8988T (cell line): ENCODE data around the gene ZFHX3.

ENCODE experiments used
- DNase-seq: peaks from one replicate; pipeline ENCODE4 v3.0.0; 2011

Gene ZFHX3

GRCh38 chr16:72946474-72947194, 101.3 kb downstream of the ZFHX3 start:
- no peak for DNase-seq

GRCh38 chr16:72946063-72946462, 101.9 kb downstream of the ZFHX3 start:
- DNase-seq, result no peak

GRCh38 chr16:72945611-72946010, 102.3 kb downstream of the ZFHX3 start:
- no peak for DNase-seq

DNA sequence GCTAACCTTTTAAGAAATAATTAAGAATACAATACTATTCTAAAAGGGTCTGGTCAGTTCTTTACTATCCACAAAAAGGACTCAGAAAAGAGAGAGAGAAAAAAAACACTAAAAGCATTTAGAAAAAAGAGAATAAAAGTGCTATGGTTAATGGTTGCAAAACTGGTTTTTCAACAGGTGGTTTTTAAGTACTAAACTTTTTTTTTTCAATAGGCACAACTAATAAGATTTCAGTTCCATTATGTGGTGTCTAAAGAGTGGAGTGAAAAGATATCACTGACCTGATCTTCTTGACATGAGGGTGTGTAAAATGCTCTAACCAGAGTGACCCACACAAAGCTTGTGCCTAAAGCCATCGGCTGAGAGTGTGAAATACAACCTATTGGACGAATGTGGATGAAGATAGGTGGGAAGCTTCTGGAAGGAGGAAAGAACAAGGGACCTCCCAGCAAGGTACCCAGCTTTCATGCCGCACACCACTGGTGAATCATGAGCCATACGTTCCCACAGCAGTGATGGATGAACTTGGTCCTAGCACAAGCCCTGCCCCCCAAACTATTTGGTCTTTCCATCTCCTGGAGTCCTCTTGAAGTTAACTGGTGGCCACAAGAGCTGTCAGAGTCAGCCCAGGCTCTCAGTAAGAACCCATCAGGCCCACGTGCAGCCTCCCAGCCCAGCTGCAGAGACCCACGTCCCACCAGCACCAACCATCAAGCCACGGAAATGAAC, 103.0 kb downstream of the ZFHX3 start:
- DNase-seq, result no peak

DNA sequence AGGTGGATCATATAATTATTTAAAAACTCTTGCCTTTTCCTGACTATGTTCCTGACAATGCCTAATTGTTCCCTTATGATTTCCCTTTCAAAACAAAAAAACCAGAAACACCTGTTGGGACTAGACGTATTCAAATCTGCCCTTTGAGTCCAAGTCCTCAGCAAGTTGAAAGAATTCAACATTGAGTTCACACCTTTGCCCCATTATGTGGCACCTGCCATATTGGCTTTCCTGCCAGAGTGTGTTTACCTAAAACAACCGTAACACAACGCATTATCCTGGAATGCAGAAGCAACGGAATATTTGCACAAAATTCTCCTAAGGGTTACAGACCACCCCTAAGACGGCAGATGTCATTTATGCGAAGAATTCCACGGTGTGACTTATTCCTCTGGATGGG, 105.9 kb downstream of the ZFHX3 start:
- DNase-seq, result no peak

DNA sequence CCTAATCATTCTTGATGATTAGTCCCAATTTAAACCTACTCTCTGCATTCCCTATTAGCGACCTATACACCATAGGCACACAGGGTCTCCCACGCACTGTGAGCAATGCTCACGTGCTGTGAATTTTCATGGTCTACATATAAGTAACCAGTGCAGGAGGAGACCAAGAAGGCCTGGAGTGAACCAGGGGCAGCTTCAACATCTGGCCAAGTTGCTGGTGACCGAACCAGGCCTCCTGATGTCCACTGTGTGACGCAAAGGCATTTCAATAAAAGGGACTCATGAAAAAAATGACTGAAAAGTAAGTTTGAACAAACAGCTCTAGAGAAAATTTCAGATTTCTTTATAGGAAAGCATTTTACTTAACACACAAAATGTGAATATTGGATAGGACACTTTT, 107.0 kb downstream of the ZFHX3 start:
- no peak for DNase-seq

GRCh38 chr16:72939247-72939646, 108.7 kb downstream of the ZFHX3 start:
- DNase-seq, result no peak

- no peak for DNase-seq
Measured at GRCh38 chr16:72938795-72939164, 109.1 kb downstream of the ZFHX3 start.

GRCh38 chr16:72937916-72938794, 109.8 kb downstream of the ZFHX3 start:
- DNase-seq, result no peak

DNA sequence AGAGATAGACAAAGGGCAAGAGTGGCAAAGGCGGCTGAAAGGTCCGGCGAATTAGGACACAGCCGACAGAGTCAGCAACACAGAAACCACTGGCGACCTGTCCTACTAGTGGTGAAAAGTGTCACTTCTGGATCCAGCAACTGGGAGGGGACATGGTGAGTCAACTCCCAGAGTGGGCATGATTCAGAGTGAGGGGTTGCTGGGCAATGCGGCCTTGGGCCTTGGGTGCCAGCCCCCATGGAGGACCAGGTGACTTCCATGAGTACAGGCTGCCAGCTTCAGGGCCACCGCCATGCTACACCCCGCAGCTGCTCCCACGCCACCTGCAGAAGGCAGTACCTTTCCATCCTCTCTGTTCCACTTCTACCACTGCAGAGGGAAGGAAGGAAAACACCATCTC, 110.6 kb downstream of the ZFHX3 start:
- DNase-seq, result no peak

GRCh38 chr16:72936408-72936807, 111.5 kb downstream of the ZFHX3 start:
- no peak for DNase-seq

- DNase-seq, result no peak
Measured at GRCh38 chr16:72935896-72936295, 112.0 kb downstream of the ZFHX3 start.

- no peak for DNase-seq
Measured at GRCh38 chr16:72934636-72935403, 113.1 kb downstream of the ZFHX3 start.

- DNase-seq, result no peak
Measured at GRCh38 chr16:72932677-72933335, 115.1 kb downstream of the ZFHX3 start.

DNA sequence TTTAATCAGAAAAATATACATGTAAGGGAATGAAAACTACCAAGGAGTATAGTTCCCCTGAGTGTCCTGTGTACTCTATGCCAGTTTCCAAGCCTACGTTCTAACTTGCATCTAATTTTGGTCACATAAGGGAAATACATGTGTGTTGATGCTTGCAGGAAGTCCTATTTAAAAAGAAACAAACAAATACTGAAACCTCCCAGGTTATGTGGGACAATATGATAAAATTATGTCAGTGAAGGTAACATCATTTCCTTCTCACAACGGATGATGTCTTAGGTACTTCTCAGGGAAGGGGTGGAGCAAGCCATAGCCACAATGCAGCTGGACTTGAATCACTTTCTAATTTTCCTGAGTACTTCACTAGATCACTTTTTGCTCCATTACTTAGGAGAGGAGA, 115.9 kb downstream of the ZFHX3 start:
- DNase-seq, result no peak

- DNase-seq, result no peak
Measured at GRCh38 chr16:72930396-72930795, 117.5 kb downstream of the ZFHX3 start.

GRCh38 chr16:72928090-72928981, 119.6 kb downstream of the ZFHX3 start:
- no peak for DNase-seq

DNA sequence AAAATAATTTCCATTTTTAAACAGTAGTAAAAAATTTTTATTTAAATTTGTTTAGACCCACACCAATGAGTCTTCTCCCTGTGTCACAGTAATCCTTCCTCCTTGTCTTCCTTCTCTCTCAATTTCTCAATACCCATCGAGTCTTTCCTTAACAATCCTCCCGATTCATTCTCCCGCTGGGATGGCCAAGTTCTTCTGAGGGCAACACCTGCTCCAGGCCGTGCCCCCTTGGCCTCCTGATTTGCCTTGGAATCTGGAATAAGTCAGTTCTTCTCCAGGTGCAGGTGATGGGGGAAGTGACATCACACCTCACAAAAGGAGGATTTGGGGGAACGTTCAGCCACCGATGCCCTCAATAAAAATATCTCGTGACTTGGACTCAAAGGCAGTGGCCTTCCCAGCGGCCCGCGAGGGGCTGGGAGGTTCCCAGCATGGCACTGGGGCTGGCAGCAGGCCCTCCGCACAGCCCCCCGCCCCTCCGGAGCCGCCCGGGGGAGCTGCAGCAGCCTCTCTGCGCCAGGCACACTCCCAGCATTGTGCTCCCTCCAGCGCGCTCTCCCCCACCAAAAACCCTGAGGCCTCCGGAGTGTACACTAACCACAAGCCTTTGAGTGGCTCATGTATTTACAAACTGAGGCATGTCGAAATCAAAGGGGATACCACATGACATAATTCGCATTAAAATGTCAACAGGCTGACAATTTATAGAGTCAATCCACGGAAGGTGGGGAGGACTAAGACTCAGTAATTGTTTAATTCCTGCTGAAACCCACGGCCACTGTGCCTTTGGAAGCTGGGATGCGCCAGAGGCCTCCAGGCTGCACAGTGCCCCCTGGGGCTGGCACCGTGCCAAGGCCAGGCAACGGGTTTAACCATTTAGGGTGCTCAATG, 120.5 kb downstream of the ZFHX3 start:
- DNase-seq, result no peak

- DNase-seq, result no peak
Measured at GRCh38 chr16:72926177-72927070, 121.5 kb downstream of the ZFHX3 start.
